ENCODE data around the gene CDH4.

Gene CDH4

DNA sequence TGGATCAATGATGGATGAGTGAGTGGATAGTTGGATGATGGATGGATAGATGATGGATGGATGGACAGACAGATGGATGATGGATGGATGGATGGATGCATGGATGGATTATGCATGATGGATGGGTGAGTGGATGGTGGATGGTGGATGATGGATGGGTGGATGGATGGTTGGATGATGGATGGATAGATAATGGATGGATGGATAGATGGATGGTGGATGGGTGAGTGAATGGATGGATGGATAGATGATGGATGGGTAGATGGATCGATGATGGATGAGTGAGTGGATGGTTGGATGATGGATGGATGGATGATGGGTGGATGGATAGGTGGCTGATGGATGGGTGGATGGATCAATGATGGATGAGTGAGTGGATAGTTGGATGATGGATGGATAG is 637.6 kb downstream of the CDH4 start:
- Histone ChIP-seq H3K23ac (ENCODE audit: low read depth, low read length, poor library complexity) (no peak overlapping the region), H2BK5ac (ENCODE audit: low read length) (no peak overlapping the region), H3K27me3 (ENCODE audit: control insufficient read depth in 3 of 3, insufficient read depth in 3 of 3, low read depth in 1 of 3, low read length in 3 of 3) (peaks cover 0 to 2% (median 0%) of the 10 kb centered on the region in 3 experiments), H4K8ac (ENCODE audit: low read depth, low read length) (no peak overlapping the region), H3K79me1 (ENCODE audit: low read depth, low read length) (peaks cover 1% of the 10 kb centered on the region), H3K14ac (ENCODE audit: low read length) (no peak overlapping the region), H4K91ac (ENCODE audit: low read depth, low read length, poor library complexity) (no peak overlapping the region), H2BK120ac (ENCODE audit: low read depth, low read length) (no peak overlapping the region), H2BK12ac (ENCODE audit: low read length) (no peak overlapping the region), H3K27ac (replicated peaks; ENCODE audit: low read length) (no peak overlapping the region), H2BK15ac (ENCODE audit: low read length) (no peak overlapping the region), H3K18ac (ENCODE audit: low read length) (no peak overlapping the region), H3K4me2 (ENCODE audit: insufficient read depth, low read length, poor library complexity, severe bottlenecking) (no peak overlapping the region), H3K4me3 (ENCODE audit: low read length in 2 of 2) (no peak overlapping the region), H3K9ac (ENCODE audit: low read depth, low read length, poor library complexity) (no peak overlapping the region), H2AK5ac (ENCODE audit: low read depth, low read length) (no peak overlapping the region), H3K36me3 (replicated peaks in 1 of 2; ENCODE audit: control insufficient read depth in 2 of 2, insufficient read depth in 2 of 2, low read length in 2 of 2) (no peaks in the 10 kb centered on the region), H3K4me1 (ENCODE audit: control insufficient read depth in 2 of 2, insufficient read depth in 1 of 2, low read depth in 1 of 2, low read length in 2 of 2) (peaks cover 0 to 1% of the 10 kb centered on the region in 2 donors), H2AFZ (ENCODE audit: low read length) (no peak overlapping the region), H3K9me3 (replicated peaks in 1 of 2; ENCODE audit: control insufficient read depth in 2 of 2, insufficient read depth in 1 of 2, low read depth in 1 of 2, low read length in 2 of 2) (peaks cover 0 to 9% of the 10 kb centered on the region in 2 donors), H3K4ac (ENCODE audit: low read length) (no peak overlapping the region)
- no peak for DNase-seq (ENCODE audit: low spot score)
- WGBS, 2 donors (ENCODE audit: extremely low coverage in 2 of 2, insufficient read length in 2 of 2, insufficient replicate concordance in 1 of 2) = 56% methylated on average over 1 of the region's 1 CpG; no CpG with 5 or more reads in 1 of the 2 donors

DNA sequence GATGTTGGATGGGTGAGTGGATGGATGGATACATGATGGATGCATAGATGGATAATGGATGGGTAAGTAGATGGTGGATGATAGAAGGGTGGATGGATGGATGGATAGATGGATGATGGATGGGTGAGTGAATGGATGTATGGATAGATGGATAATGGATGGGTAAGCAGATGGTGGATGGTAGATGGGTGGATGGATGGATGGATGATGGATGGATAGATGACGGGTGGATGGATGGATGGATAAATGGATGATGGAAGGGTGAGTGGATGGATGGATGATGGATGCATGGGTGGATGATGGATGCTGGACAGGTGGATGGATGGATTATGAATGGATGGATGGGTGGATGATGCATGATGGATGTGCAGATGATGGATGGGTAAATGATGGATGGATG is 638.1 kb downstream of the CDH4 start:
- Histone ChIP-seq H2BK12ac (ENCODE audit: low read length) (no peak overlapping the region), H3K9me3 (replicated peaks in 1 of 2; ENCODE audit: control insufficient read depth in 2 of 2, insufficient read depth in 1 of 2, low read depth in 1 of 2, low read length in 2 of 2) (peaks cover 0 to 9% of the 10 kb centered on the region in 2 donors), H3K4me2 (ENCODE audit: insufficient read depth, low read length, poor library complexity, severe bottlenecking) (no peak overlapping the region), H2AK5ac (ENCODE audit: low read depth, low read length) (no peak overlapping the region), H2BK120ac (ENCODE audit: low read depth, low read length) (no peak overlapping the region), H4K8ac (ENCODE audit: low read depth, low read length) (peak overlapping the region; percentile 6), H3K27me3 (ENCODE audit: control insufficient read depth in 3 of 3, insufficient read depth in 3 of 3, low read depth in 1 of 3, low read length in 3 of 3) (peaks cover 0 to 2% (median 0%) of the 10 kb centered on the region in 3 experiments), H3K4ac (ENCODE audit: low read length) (no peak overlapping the region), H2BK15ac (ENCODE audit: low read length) (no peak overlapping the region), H3K18ac (ENCODE audit: low read length) (no peak overlapping the region), H3K36me3 (replicated peaks in 1 of 2; ENCODE audit: control insufficient read depth in 2 of 2, insufficient read depth in 2 of 2, low read length in 2 of 2) (no peaks in the 10 kb centered on the region), H3K9ac (ENCODE audit: low read depth, low read length, poor library complexity) (no peak overlapping the region), H3K79me1 (ENCODE audit: low read depth, low read length) (peaks cover 1% of the 10 kb centered on the region), H3K14ac (ENCODE audit: low read length) (peak overlapping the region; percentile 82), H4K91ac (ENCODE audit: low read depth, low read length, poor library complexity) (no peak overlapping the region), H3K27ac (replicated peaks; ENCODE audit: low read length) (no peak overlapping the region), H3K4me3 (ENCODE audit: low read length in 2 of 2) (no peak overlapping the region), H2AFZ (ENCODE audit: low read length) (no peak overlapping the region), H2BK5ac (ENCODE audit: low read length) (no peak overlapping the region), H3K4me1 (ENCODE audit: control insufficient read depth in 2 of 2, insufficient read depth in 1 of 2, low read depth in 1 of 2, low read length in 2 of 2) (peaks cover 0 to 1% of the 10 kb centered on the region in 2 donors), H3K23ac (ENCODE audit: low read depth, low read length, poor library complexity) (peak overlapping the region; percentile 59)
- no CpG with 5 or more reads among the region's 1 CpG for WGBS, 2 donors (ENCODE audit: extremely low coverage in 2 of 2, insufficient read length in 2 of 2, insufficient replicate concordance in 1 of 2)
- no peak for DNase-seq (ENCODE audit: low spot score)

DNA sequence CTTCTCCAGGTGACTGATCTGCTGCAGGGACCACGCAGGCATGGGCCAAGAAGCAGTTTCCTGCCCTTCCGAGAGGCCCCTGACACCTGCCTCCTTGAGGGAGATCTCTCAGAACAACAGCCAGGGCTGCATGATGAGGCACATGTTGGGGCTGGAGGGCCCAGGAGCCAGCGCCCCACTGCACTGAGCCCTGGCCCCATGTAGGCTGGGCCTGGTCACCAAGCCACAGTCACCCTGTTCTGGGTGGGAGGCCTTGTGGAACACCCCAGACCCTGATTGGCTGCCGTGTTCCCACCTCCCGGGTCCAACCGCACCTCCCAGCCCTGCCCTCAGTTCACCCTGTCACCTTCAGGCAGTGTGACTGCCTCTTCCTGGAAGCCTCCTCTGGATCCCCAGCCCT is 639.4 kb downstream of the CDH4 start:
- H3K27me3 ChIP-seq (ENCODE audit: control insufficient read depth in 3 of 3, insufficient read depth in 3 of 3, low read depth in 1 of 3, low read length in 3 of 3) = peaks cover 0 to 2% (median 0%) of the 10 kb centered on the region in 3 experiments
- no peak overlapping the region for H3K4ac ChIP-seq (ENCODE audit: low read length)
- peaks cover 0 to 9% of the 10 kb centered on the region in 2 donors for H3K9me3 ChIP-seq (replicated peaks in 1 of 2; ENCODE audit: control insufficient read depth in 2 of 2, insufficient read depth in 1 of 2, low read depth in 1 of 2, low read length in 2 of 2)
- no peak for DNase-seq (ENCODE audit: low spot score)
- no peak overlapping the region for H3K9ac ChIP-seq (ENCODE audit: low read depth, low read length, poor library complexity)
- no CpG with 5 or more reads among the region's 6 CpGs for WGBS, 2 donors (ENCODE audit: extremely low coverage in 2 of 2, insufficient read length in 2 of 2, insufficient replicate concordance in 1 of 2)
- no peak overlapping the region for H3K27ac ChIP-seq (replicated peaks; ENCODE audit: low read length)
- peak overlapping the region; percentile 40 for H3K18ac ChIP-seq (ENCODE audit: low read length)
- H3K36me3 ChIP-seq (replicated peaks in 1 of 2; ENCODE audit: control insufficient read depth in 2 of 2, insufficient read depth in 2 of 2, low read length in 2 of 2) = no peaks in the 10 kb centered on the region
- no peak overlapping the region for H4K91ac ChIP-seq (ENCODE audit: low read depth, low read length, poor library complexity)
- no peak overlapping the region for H2BK12ac ChIP-seq (ENCODE audit: low read length)
- no peak overlapping the region for H2BK120ac ChIP-seq (ENCODE audit: low read depth, low read length)
- H3K4me3 ChIP-seq (ENCODE audit: low read length in 2 of 2) = no peak overlapping the region
- H2BK15ac ChIP-seq (ENCODE audit: low read length) = no peak overlapping the region
- H3K23ac ChIP-seq (ENCODE audit: low read depth, low read length, poor library complexity) = peak overlapping the region; percentile 48
- H2BK5ac ChIP-seq (ENCODE audit: low read length) = peak overlapping the region; percentile 42
- H3K14ac ChIP-seq (ENCODE audit: low read length) = peak overlapping the region; percentile 5
- H3K79me1 ChIP-seq (ENCODE audit: low read depth, low read length) = peaks cover 1% of the 10 kb centered on the region
- no peak overlapping the region for H4K8ac ChIP-seq (ENCODE audit: low read depth, low read length)
- H2AFZ ChIP-seq (ENCODE audit: low read length) = no peak overlapping the region
- no peak overlapping the region for H3K4me2 ChIP-seq (ENCODE audit: insufficient read depth, low read length, poor library complexity, severe bottlenecking)
- H2AK5ac ChIP-seq (ENCODE audit: low read depth, low read length) = peak overlapping the region; percentile 18
- H3K4me1 ChIP-seq (ENCODE audit: control insufficient read depth in 2 of 2, insufficient read depth in 1 of 2, low read depth in 1 of 2, low read length in 2 of 2) = peaks cover 0 to 3% of the 10 kb centered on the region in 2 donors

DNA sequence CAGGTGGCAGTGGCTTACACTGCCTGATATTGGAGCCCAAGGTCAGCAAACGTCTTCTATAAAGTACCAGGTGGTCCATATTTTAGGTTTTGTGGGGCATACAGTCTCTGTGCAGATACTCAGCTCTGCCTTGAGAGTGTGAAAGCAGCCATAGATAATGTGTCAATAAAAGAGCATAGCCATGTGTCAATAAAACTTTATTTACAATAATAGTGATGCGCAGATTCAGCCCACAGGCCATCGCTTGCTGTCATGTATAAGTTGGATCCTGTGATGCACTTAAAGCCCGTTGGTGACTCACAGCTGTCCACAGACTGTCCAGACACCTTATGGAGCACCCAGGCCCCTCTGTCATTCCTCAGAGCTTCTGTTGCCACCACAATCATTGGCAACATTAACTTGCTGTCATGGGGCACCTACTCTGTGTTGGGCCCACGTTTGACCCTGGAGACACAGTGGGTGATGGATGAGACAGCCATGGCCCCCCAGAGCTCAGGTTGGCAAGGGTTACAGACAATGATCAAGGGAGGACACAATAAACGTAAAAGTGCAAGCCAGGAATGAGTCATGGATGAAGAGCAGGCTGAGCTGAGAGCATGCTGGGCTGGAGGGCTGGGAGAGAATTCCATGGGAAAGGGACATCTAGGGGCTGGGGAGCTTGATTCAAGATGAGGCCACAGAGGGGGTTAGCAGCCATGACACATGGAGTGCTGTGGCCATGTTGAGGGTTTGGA is 640.0 kb downstream of the CDH4 start:
- peaks cover 0 to 3% of the 10 kb centered on the region in 2 donors for H3K4me1 ChIP-seq (ENCODE audit: control insufficient read depth in 2 of 2, insufficient read depth in 1 of 2, low read depth in 1 of 2, low read length in 2 of 2)
- no peak overlapping the region for H2BK5ac ChIP-seq (ENCODE audit: low read length)
- no peak overlapping the region for H3K9ac ChIP-seq (ENCODE audit: low read depth, low read length, poor library complexity)
- H3K4me2 ChIP-seq (ENCODE audit: insufficient read depth, low read length, poor library complexity, severe bottlenecking) = no peak overlapping the region
- no peak overlapping the region for H2AK5ac ChIP-seq (ENCODE audit: low read depth, low read length)
- H3K23ac ChIP-seq (ENCODE audit: low read depth, low read length, poor library complexity) = peak overlapping the region; percentile 48
- H3K27ac ChIP-seq (replicated peaks; ENCODE audit: low read length) = no peak overlapping the region
- no peak overlapping the region for H3K18ac ChIP-seq (ENCODE audit: low read length)
- no peak overlapping the region for H2BK15ac ChIP-seq (ENCODE audit: low read length)
- no peak for DNase-seq (ENCODE audit: low spot score)
- no peak overlapping the region for H4K91ac ChIP-seq (ENCODE audit: low read depth, low read length, poor library complexity)
- H3K27me3 ChIP-seq (ENCODE audit: control insufficient read depth in 3 of 3, insufficient read depth in 3 of 3, low read depth in 1 of 3, low read length in 3 of 3) = peaks cover 0 to 4% (median 0%) of the 10 kb centered on the region in 3 experiments
- H3K14ac ChIP-seq (ENCODE audit: low read length) = no peak overlapping the region
- peaks cover 1% of the 10 kb centered on the region for H3K79me1 ChIP-seq (ENCODE audit: low read depth, low read length)
- no peaks in the 10 kb centered on the region for H3K36me3 ChIP-seq (replicated peaks in 1 of 2; ENCODE audit: control insufficient read depth in 2 of 2, insufficient read depth in 2 of 2, low read length in 2 of 2)
- no peak overlapping the region for H4K8ac ChIP-seq (ENCODE audit: low read depth, low read length)
- WGBS, 2 donors (ENCODE audit: extremely low coverage in 2 of 2, insufficient read length in 2 of 2, insufficient replicate concordance in 1 of 2) = no CpG with 5 or more reads among the region's 6 CpGs
- no peak overlapping the region for H3K4ac ChIP-seq (ENCODE audit: low read length)
- no peak overlapping the region for H2BK120ac ChIP-seq (ENCODE audit: low read depth, low read length)
- no peak overlapping the region for H2AFZ ChIP-seq (ENCODE audit: low read length)
- no peak overlapping the region for H3K4me3 ChIP-seq (ENCODE audit: low read length in 2 of 2)
- peaks cover 0 to 9% of the 10 kb centered on the region in 2 donors for H3K9me3 ChIP-seq (replicated peaks in 1 of 2; ENCODE audit: control insufficient read depth in 2 of 2, insufficient read depth in 1 of 2, low read depth in 1 of 2, low read length in 2 of 2)
- H2BK12ac ChIP-seq (ENCODE audit: low read length) = no peak overlapping the region
